22Rv1 (cell line): ENCODE results near the gene C2orf78.
"Not testable (repeated sequence)": the region's sequence is repeated elsewhere in the genome, so short reads cannot be mapped to it uniquely, and the experiment has no call there.

Source experiments
- H3K27ac ChIP-seq: fragments of 450-650 bp; 2 replicates; pipeline ENCODE4 v1.5.1; 2017
- CTCF ChIP-seq: fragments of 450-650 bp; IDR thresholded peaks from 2 replicates; pipeline ENCODE4 v1.5.1; 2017; ENCODE audit warnings: mild to moderate bottlenecking
- ZFX ChIP-seq: fragments of 450-650 bp; IDR thresholded peaks from 2 replicates; pipeline ENCODE4 v1.6.1; 2017; ENCODE audit warnings: antibody characterized with exemption, borderline replicate concordance

C2orf78 gene

GRCh38 chr2:73783883-73784282, at the start of gene C2orf78:
Gene C2orf78 (plus strand): TSS chr2:73784183. CDS start chr2:73784310, 127 bp downstream.
- not testable (repeated sequence) for H3K27ac ChIP-seq

GRCh38 chr2:73736378-73736777, 47.6 kb upstream of the C2orf78 start:
- peak overlapping the region; percentile 83 for H3K27ac ChIP-seq
- TF ChIP-seq CTCF = no peak
- no peak for TF ChIP-seq ZFX

- no peak for TF ChIP-seq ZFX
- TF ChIP-seq CTCF = no peak
- peak within 1 kb of the TSS; percentile 83 for H3K27ac ChIP-seq
Observed at GRCh38 chr2:73736855-73737779, 46.9 kb upstream of the C2orf78 start, which contains the start of gene TPRKB. Gene TPRKB (minus strand): TSS chr2:73737345. CDS start chr2:73734569, 2,776 bp downstream.

- no peak for TF ChIP-seq CTCF
- no peak for TF ChIP-seq ZFX
- H3K27ac ChIP-seq = peak overlapping the region; percentile 23
Observed at GRCh38 chr2:73739101-73739500, 44.9 kb upstream of the C2orf78 start.

- TF ChIP-seq ZFX (no peak), CTCF (no peak)
- H3K27ac ChIP-seq = no peak overlapping the region
Observed at GRCh38 chr2:73740767-73741166, 43.2 kb upstream of the C2orf78 start.

GRCh38 chr2:73746015-73746876, 37.7 kb upstream of the C2orf78 start:
- no peak overlapping the region for H3K27ac ChIP-seq
- TF ChIP-seq ZFX (no peak), CTCF (no peak)

GRCh38 chr2:73746877-73747208, 37.1 kb upstream of the C2orf78 start:
- TF ChIP-seq ZFX = no peak
- TF ChIP-seq CTCF = no peak

More at GRCh38 chr2:73746877-73747208, 37.1 kb upstream of the C2orf78 start:
- H3K27ac ChIP-seq = no peak overlapping the region
